Measurements from ENCODE around the gene DMRTC2. TPM values are rescaled to one million over a fixed set of nuclear protein-coding genes. Genes with fewer than 3 reads are reported as not detected.
A peak's percentile ranks its signal among the peaks of the same experiment; 100 is the strongest.

The DMRTC2 gene
- total and polyA plus RNA-seq, 2 donors (not counting 1 experiment from before 2014, with no cell fraction given) = not detected

GRCh38 chr19:41821003-41821735, 23.7 kb upstream of the DMRTC2 start:
- Mint-ChIP-seq H3K27ac (no peak overlapping the region), H3K9me3 (ENCODE audit: insufficient read depth) (no peaks in the 10 kb centered on the region), H3K27me3 (peaks cover 19% of the 10 kb centered on the region), H3K4me3 (no peak overlapping the region), H3K4me1 (peaks cover 3% of the 10 kb centered on the region)
- Histone ChIP-seq H2AFZ (ENCODE audit: insufficient read depth, low read depth, low read length, poor library complexity, severe bottlenecking) (peak overlapping the region; percentile 12), H3K9me3 (ENCODE audit: control extremely low read depth in 1 of 3, control insufficient read depth in 2 of 3, insufficient read depth in 1 of 3, low read length in 2 of 3) (no peaks in the 10 kb centered on the region), H3K36me3 (replicated peaks in 1 of 2; ENCODE audit: control extremely low read depth in 1 of 2, control insufficient read depth in 1 of 2, extremely low read depth in 1 of 2, insufficient read depth in 2 of 2, low read length in 1 of 2) (no peaks in the 10 kb centered on the region), H3K79me2 (ENCODE audit: control insufficient read depth, insufficient read depth, low read length) (no peaks in the 10 kb centered on the region), H3K27me3 (replicated peaks in 1 of 4; ENCODE audit: control extremely low read depth in 1 of 4, control insufficient read depth in 3 of 4, insufficient read depth in 4 of 4, low read length in 3 of 4) (peaks cover 0 to 3% (median 0%) of the 10 kb centered on the region in 4 experiments), H3K4me1 (ENCODE audit: control insufficient read depth in 2 of 2, insufficient read depth in 2 of 2, low read length in 2 of 2) (no peaks in the 10 kb centered on the region), H4K20me1 (ENCODE audit: control insufficient read depth, insufficient read depth, low read length, poor library complexity, severe bottlenecking) (no peaks in the 10 kb centered on the region), H3K27ac (ENCODE audit: low read length in 2 of 2) (no peak overlapping the region), H3K4me3 (ENCODE audit: control extremely low read depth in 1 of 5, extremely low read depth in 1 of 5, insufficient read depth in 1 of 5, low read depth in 2 of 5, low read length in 4 of 5) (no peak overlapping the region), H3K9ac (ENCODE audit: low read length) (no peak overlapping the region), H3K4me2 (replicated peaks; ENCODE audit: low read depth, low read length, poor library complexity, severe bottlenecking) (no peak overlapping the region)
- TF ChIP-seq CTCF (IDR thresholded peaks at IDR 0.05) = peak; percentile 89
- TF ChIP-seq EZH2 (IDR thresholded peaks at IDR 0.05; ENCODE audit: borderline replicate concordance, insufficient read depth, low read depth, low read length, poor library complexity, severe bottlenecking) = no peak
- intact Hi-C loops (cut with micrococcal nuclease) = loop anchor here (1.0 to 5.0 kb wide), 4 partner anchors 28 to 179 kb away; no protein-coding TSS in a partner anchor
- WGBS (ENCODE audit: insufficient coverage) = 10% methylated on average over 6 of the region's 12 CpGs
- ChIA-PET CTCF (interaction anchor here (0.6 to 11.0 kb wide), 24 partner anchors 9 to 1892 kb away, joined by 3 to 249 read pairs (median 5); partner anchors contain the start of gene CEACAM6), POLR2A (interaction anchor here (0.7 to 0.9 kb wide), 2 partner anchors 17 to 25 kb away, joined by 3 to 5 read pairs; no protein-coding TSS in a partner anchor)
- DNase-seq (peak; percentile 82), ATAC-seq (ENCODE audit: low read depth) (peak; percentile 82)
